ENCODE measurements around the gene ATAD2B.

Gene ATAD2B

DNA sequence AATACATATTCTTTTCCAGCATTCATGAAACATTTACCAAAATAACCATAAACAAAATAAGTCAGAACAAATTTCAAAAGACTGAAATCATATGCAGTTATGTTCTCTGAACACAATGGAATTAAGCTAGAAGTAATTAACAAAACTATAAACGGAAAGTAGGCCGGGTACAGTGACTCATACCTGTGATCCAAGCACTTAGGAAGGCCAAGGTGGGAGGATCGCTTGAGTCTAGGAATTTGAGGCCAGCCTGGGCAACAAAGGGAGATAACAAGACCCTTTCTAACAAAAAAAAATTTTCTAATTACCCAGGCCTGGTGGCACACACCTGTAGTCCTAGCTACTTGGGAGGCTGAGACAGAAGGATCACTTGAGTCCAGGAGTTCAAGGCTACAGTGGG lies 14.9 kb downstream of the ATAD2B start:
- DNase-seq (ENCODE audit: low read depth) = no peak

DNA sequence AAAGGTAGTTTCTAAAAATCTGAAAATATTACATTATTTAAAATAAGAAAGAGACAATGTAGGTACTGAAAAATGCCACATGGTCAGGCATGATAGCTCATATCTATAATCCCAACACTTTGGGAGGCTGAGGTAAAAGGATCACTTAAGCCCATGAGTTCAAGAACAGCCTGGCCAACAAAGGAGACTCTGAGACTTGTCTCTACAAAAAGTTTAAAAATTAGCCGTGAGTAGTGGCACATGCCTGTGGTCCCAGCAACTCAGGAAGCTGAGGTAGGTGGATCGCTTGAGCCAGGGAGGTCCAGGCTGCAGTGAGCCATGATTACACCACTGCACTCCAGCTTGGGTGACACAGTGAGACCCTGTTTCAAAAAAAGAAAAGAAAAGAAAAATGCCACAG lies 21.8 kb downstream of the ATAD2B start:
- no peak for DNase-seq (ENCODE audit: low read depth)

DNA sequence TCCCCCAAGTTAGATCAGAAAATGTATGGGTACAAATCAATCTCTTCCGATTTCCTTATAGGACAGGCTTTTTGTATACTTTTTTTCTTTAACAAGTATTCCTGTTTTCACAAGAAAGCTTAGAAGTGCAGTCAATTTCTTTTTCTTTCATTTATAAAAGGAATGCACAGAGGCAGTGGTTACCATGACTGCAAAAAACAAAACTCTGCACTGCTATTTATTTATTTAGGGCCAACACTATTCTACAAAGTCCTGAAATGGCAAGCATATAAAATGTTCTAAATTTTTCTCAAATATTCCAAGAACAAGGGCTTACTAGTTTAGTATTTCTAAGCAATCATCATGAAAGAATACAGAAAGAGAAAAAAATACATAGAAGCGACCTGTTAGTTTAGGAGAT lies 22.2 kb downstream of the ATAD2B start:
- DNase-seq (ENCODE audit: low read depth) = no peak

DNA sequence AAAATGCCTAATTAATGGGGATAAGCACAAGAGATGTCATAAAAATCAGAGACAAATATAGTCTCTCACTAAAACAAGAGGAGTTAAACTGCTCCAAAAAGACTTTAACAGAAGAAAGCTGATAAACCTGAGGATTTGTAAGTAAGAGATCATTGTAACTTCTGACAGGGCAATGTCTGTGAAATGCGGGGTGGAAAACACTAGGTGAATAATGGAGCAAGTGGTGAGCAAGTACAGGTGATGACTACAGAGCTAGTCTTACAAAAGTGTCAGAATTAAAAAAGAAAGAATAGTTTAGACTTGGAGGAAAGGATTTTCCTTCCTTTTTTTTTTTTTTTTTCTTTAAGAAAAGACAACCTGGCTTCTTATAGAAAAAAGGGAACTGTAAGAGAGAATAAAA lies 22.7 kb downstream of the ATAD2B start:
- DNase-seq (ENCODE audit: low read depth) = no peak

DNA sequence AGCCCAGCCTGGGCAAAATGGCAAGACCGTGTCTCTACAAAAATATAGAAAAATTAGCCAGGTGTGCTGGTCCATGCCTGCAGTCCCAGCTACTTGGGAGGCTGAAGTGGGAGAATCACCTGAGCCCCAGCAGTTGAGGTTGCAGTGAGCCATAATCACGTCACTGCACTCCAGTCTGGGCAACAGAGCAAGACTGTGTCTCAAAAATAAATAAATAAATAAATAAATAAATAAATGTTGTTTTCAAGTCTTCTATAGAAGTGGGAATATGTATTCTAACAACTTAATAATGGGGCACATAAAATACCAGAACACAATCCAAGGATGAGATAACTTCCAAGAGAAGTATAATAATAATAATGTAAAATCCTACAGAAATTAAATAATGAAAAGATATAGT lies 23.9 kb downstream of the ATAD2B start:
- no peak for DNase-seq (ENCODE audit: low read depth)

DNA sequence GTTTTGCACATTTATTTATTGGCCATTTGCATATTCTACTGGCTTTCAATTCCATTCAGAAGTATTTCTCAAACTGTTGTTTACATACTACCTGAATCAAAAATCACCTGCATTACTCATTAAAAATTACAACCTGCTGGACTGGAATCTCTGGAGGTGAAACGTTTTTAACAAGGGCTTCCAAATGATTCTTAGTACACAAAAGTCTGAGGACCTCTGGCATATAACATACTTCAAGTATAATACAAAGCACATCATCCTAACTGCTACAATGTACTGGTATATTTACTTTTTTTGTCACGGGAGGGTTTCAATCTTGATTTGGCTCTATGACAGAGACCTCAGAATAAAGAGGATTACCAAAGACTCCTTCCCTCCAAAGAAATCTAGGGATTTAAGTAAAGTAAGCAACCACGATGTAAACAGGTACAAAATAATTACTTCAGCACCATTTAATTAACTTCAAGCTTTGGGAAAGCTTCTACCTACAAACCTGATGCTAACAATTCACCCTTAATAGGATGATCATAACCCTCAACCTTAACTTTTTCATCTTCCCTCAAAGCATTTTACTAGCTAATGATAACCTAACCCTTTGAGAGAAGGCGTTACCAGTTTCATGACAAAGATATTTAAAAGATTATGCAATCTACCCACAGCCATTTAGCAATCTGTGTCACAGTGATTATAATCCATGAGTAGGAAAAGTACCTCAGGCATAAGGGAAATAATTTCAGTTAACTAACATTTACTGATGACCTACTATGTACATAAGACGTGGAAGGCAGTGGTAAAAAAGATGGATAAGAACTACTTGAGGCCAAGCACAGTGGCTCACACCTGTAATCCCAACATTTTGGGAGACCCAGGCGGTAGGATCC lies 24.7 kb downstream of the ATAD2B start:
- no peak for DNase-seq (ENCODE audit: low read depth)

DNA sequence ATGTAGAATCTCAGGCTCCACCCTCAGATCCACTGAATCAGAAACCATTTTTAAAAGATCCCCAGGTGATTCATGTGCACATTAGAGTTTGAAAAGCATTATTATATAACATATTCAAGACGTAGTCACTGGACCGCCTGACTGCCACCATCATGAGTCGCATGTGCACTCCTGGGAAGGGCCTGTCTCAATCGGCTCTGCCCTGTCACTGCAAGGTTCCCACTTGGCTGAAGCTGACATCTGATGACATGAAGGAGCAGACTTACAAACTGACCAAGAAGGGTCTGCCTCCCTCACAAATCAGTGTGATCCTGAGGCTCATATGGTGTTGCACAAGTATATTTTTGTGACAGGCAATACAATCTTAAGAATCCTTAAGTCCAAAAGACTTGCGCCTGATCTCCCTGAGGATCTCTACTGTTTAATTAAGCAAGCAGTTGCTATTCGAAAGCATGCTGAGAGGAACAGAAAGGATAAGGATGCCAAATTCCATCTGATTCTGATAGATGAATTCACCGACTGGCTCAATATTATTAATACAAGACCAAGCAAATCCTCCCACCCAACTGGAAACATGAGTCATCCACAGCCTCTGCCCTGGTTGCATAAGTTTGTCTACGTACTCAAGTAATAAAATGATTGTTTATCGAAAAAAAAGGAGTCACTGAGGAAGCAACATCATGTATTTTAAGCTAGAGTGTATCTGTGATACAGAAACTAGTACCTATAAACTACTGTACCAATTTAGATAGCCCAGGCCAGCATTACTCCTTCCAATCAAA lies 26.2 kb downstream of the ATAD2B start:
- peak; percentile 36 for DNase-seq (ENCODE audit: low read depth)

DNA sequence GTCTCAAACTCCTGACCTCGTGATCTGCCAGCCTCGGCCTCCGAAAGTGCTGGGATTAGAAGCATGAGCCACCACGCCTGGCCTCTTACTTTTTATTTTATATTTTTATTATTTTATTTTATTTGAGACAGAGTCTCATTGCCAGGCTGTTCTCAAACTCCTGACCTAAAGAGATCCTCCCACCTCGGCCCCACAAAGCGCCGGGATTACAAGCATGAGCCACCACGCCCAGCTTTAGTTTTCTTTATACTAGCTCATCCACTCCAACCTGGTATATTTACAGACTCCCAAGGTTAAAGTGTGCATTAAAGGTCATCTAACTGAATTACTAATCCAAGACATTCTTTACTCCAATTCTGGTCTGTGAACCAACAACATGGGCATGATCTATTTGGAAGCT lies 26.8 kb downstream of the ATAD2B start:
- no peak for DNase-seq (ENCODE audit: low read depth)

DNA sequence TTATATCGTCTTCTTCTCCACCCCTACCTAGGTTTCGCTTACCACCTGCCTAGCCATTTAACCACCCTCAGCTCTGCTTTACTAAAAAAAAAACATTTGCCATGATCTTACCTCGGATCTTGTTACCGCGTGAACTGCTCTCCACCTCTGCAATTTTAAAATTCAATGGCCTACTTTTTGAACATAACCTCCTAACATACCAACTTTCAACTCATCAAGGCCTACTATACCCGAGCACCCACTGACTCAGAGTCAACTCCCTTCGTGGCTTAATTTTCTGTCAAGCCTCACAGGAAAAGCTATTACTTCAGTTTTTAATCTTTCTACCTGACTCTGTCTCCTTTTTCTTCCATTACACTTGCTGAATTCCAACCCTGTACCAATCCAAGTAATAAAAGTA lies 55.7 kb downstream of the ATAD2B start:
- DNase-seq (ENCODE audit: low read depth) = no peak

DNA sequence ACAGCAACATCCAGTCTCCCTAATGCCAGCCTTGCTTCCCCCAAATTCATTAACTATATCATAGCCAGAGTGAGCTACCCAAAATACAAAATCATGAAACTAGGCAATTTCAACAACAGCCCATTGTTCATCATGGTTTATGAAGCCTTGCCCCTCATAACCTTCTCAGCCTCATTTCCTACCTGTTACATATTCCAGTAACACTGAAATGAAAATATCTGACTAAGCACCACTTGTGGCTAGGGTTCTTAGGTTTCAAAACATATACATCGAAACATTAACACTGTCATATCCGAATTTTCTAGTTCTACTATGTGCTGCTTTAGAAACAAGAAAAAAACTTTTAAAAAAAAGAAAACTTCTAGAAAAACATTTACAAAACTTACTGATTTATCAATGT lies 59.5 kb downstream of the ATAD2B start:
- DNase-seq (ENCODE audit: low read depth) = no peak

DNA sequence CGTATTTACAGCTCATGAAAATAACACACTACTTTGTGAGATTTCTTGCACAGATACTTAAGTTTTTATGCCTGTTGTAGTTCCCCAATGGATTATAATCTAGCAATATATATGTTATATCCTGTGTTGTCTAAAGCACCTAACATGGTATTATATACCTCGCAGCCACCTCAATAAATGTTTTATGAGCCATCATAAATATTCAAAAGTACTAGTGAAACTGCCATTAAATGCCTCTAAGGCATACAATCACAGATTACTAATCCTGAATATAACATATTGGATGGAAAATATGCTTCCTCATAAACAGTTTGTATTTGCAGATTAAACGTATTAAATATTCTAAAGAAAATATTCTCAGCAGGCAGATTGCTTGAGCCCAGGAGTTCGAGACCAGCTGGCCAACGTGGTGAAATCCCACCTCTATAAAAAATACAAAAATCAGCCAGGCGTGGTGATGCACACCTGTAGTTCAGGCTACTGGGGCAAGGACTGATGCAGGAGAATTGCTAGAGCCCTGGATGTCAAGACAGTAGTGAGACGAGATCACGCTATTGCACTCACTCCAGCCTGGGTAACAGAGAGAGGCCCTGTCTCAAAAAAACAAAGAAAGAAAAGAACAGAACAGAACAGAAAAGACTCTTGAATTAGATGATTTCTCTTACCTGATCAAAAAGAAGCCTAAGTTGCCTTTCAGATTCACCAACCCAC lies 64.1 kb downstream of the ATAD2B start:
- no peak for DNase-seq (ENCODE audit: low read depth)

DNA sequence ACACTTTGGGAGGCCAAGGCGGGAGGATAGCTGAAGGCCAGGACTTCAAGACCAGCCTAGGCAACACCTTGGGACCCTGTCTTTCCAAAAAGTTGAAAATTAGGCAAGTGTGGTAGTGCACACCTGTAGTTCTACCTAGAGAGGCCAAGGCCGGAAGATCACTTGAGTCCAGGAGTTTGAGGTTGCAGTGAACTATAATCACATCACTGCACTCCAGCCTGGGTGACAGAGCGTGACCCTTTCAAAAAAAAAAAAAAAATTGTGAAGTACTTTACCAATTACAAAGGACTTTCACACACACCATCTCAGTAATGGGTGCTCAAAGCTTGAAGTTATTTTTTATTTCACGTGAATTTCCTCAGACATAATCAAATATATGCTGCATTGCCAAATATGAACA lies 65.0 kb downstream of the ATAD2B start:
- DNase-seq (ENCODE audit: low read depth) = no peak

DNA sequence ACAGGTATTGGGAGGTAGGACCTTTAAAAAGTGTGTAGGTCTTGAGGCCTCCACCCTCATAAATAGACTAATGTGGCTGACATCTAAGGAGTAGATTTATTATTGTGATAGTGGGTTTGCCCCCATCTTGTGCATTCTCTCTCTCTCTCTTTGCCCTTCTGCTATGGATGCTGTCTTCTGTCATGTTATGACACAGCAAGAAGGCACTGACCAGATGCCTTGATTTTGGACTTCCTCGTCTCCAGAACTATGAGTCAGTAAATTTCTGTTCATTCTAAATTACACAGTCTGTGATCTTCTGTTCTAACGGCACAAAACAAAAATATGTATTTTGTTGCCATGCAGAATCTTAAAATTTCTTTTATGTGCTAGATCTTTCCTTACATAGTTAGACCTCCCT lies 66.9 kb downstream of the ATAD2B start:
- DNase-seq (ENCODE audit: low read depth) = no peak

DNA sequence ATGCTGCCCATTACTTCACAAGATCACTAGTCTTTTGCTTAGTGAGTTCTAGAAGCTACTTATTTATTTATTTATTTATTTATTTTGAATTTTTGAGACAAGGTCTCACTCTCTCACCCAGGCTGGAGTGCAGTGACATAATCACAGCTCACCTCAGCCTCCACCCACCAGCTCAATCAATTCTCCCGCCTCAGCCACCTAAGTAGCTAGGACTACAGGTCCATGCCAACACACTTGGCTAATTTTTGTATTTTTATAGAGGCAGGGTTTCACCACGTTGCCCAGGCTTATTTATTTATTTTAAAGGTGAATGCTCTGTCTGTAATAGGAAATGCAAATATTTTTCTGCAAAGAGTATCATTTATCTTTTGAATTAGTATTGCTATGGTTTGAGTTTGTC lies 67.7 kb downstream of the ATAD2B start:
- DNase-seq (ENCODE audit: low read depth) = no peak

DNA sequence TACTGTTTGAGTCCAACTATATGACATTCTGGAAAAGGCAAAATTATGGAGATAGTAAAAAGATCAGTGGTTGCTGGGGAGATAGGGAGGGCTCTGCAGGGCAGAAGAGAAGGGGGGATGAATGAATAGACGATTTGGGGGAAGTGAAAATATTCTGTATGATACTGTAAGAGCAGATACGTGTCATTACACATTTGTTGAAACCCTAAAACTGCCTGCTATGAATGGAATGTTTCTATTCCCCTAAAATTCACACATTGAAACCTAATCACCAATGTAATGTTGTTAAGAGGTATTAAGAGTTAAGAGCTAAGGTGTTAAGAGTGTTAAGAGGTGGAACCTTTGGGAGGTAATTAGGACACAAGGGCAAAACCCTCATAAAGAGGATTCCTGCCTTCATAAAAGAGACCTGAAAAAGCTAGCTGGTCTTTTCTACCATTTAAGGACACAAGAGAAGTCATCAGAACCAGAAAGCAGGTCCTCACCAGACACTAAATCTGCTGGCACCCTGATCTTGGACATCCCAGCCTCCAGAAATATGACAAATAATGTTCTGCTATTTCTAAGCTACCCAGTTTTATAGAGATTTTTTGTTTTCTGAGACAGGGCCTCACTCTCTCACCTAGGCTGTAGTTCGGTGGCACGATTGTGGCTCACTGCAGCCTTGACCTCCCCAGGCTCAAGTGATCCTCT lies 76.2 kb downstream of the ATAD2B start:
- no peak for DNase-seq (ENCODE audit: low read depth)

DNA sequence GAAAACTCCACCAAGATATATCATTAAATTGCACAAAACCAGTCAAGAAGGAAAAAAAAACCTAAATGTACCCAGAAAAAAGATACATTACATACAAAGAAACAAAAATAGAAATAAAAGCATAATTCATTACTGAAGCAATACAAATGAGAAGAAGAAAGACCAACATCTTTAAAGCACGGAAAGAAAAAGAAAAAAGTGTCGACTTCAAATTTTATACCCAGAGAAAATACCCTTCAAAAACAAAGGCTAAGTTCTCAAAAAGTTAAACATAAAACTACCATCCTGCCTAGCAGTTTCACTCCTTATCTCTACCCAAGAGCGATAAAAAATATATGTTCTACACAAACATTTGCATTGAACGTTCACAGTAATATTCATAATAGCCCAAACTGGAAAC lies 82.0 kb downstream of the ATAD2B start:
- no peak for DNase-seq (ENCODE audit: low read depth)

DNA sequence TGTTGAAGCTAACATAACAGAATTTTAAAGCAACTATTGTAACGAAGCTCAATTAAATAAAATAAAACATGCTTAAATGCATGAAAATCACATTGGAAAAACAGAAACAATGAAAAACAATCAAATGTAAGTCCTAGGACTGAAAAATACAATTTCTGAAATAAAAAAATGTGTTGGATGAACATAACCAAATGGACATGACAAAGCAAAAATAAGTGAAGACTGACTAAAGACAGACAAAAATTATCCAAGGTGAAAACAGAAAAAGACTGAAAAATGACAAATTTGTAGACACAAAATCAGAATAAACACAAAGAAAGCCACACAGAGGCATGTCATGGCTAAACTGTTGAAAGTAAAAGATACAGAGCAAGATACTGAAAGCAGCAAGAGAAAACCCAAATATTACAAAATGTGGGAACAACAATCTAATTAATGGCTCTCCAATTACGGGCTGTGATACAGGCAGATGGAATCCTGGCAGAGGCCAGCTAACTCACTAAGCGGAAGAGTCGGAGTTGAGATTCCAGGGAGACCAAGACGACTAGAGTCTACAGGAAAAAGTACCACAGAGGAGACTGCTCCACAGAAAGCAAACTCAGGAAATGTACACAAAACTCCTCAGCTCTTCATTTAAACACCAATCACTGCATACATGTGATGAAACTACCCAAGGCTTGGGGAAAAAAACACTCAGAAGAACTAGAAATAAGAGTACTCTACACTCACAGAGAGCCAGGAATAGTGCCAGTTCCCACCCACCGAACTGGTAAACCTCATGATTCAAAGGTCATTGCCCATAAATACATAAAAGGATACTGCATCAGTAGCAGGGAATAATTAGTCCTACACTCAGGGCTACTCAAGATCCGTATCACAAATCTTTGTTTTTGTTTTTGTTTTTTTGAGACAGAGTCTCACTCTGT lies 83.6 kb downstream of the ATAD2B start:
- no peak for DNase-seq (ENCODE audit: low read depth)

DNA sequence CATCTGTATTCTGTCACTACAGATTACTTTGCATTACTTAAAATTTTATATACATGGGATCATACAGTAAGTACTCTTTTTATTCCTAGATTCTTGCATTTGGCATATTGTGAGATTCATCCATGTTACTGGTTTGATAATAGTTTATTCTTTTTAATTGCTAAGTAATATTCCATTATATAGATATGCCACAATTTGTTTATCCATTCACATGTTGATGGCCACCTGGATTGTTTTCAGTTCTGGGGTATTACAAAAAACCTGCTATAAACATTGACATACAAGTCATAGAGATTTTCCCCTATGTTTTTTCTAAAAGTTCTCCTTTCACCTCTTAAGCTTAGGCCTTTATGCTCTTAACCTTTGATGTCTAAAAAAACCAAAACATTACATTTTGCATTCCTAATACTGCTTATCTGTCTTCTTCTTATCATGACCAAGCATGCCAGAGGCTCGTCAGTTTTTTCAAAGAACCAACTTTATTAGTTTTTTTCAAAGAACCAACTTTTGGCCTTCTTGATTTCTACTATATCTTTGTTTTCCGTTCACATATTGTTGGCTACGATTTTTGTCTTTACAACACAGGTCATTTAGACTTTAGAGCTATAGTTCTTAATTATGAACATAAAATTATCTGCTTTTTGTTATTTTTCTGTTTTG lies 86.9 kb downstream of the ATAD2B start:
- DNase-seq (ENCODE audit: low read depth) = no peak

DNA sequence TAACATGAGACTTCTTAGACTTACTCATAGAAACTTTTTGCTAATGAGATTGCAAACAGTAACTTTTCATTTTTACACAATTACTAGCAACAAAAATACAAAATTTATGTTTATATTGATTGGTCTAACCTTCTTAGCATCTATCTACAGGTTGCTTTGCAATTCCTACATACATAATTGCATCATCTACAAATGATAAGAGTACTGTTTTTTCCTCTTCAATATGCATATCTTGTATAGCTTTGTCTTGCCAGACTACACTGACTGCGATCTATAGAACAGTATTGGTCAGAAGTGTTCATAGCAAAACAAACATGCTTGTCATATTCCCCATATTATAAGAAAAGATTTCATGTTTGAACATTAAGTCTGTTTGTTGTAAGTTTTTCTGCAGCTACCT lies 87.9 kb downstream of the ATAD2B start:
- no peak for DNase-seq (ENCODE audit: low read depth)

DNA sequence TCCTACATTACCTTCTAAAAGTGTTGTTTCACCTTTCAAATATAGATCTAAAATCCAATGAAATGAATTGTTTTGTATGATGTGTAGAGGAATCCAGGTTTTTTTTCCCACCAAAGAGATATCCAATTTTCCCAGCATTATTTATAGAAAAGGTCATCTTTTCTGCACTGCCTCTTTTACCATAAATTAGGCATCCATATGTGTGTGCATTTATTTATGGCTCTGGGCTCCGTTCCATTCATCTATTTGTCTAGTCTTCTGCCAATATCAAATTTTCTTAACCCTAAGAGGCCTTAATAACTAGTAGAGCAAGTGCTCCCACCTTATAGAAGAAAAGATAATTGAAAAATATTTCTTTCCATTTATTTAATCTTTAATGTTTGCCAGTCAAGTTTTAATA lies 88.3 kb downstream of the ATAD2B start:
- DNase-seq (ENCODE audit: low read depth) = no peak

DNA sequence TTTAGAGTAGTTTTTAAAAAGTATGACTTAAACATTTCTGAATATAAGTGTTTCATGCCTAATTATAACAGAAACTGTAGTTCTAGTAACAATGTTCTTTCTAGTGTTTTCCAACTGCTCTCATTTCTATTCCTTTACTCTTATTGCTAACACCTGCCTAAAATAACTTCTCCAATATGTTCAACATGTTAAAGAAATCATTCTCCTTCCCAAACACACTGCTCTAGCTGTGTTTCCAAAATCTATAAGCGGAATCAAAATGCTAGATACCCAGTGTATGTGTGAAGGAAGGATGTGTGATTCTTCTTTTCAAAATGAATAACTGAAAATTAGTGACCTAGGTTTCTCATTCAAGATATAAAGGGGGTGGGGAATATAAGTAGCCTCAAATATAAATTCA lies 89.1 kb downstream of the ATAD2B start:
- DNase-seq (ENCODE audit: low read depth) = no peak
